ENCODE measurements around the gene TSPAN18.

TSPAN18 gene

GRCh38 chr11:44847316-44847715 lies 120.6 kb downstream of the TSPAN18 start:
- H3F3A ChIP-seq (ENCODE audit: insufficient read depth, low read length), result no peaks in the 10 kb centered on the region
- no peak overlapping the region for H3K27ac ChIP-seq (ENCODE audit: low read depth, low read length, poor library complexity, severe bottlenecking)
- no peaks in the 10 kb centered on the region for H3K36me3 ChIP-seq (ENCODE audit: insufficient read depth, low read length)
- H3K4me3 ChIP-seq (ENCODE audit: low read depth, low read length, poor library complexity, severe bottlenecking), result no peak overlapping the region
- H2AFZ ChIP-seq (ENCODE audit: low read length), result no peak overlapping the region
- H3K9me3 ChIP-seq (ENCODE audit: low read length), result no peaks in the 10 kb centered on the region
- no peak overlapping the region for H3K9ac ChIP-seq (ENCODE audit: low read length)
- no peaks in the 10 kb centered on the region; the same call in 1 of the 2 replicates for H3K27me3 ChIP-seq (ENCODE audit: insufficient read depth, low read length)
- no peaks in the 10 kb centered on the region for H4K20me1 ChIP-seq (ENCODE audit: insufficient read depth, low read length)
- no peaks in the 10 kb centered on the region for H3K9me2 ChIP-seq (ENCODE audit: low read depth, low read length)
- no peaks in the 10 kb centered on the region for H3K79me2 ChIP-seq (ENCODE audit: insufficient read depth, low read length)
- TF ChIP-seq CTCF (IDR thresholded peaks at IDR 0.05; ENCODE audit: low read length) (no peak), EZH2 (IDR thresholded peaks at IDR 0.05; ENCODE audit: borderline replicate concordance, low read length) (no peak)
- no peak overlapping the region for H3K4me2 ChIP-seq (ENCODE audit: low read length)
- H3K4me1 ChIP-seq (ENCODE audit: insufficient read depth, low read length, severe bottlenecking), result no peaks in the 10 kb centered on the region

- Histone ChIP-seq H3K27me3 (ENCODE audit: insufficient read depth, low read length) (no peaks in the 10 kb centered on the region; the same call in 1 of the 2 replicates), H3K27ac (ENCODE audit: low read depth, low read length, poor library complexity, severe bottlenecking) (no peak overlapping the region), H3K79me2 (ENCODE audit: insufficient read depth, low read length) (no peaks in the 10 kb centered on the region), H3K4me1 (ENCODE audit: insufficient read depth, low read length, severe bottlenecking) (no peaks in the 10 kb centered on the region), H3K9me2 (ENCODE audit: low read depth, low read length) (no peaks in the 10 kb centered on the region), H3K4me2 (ENCODE audit: low read length) (no peak overlapping the region), H3K4me3 (ENCODE audit: low read depth, low read length, poor library complexity, severe bottlenecking) (no peak overlapping the region), H3K9me3 (ENCODE audit: low read length) (no peaks in the 10 kb centered on the region), H4K20me1 (ENCODE audit: insufficient read depth, low read length) (no peaks in the 10 kb centered on the region), H3K9ac (ENCODE audit: low read length) (no peak overlapping the region), H2AFZ (ENCODE audit: low read length) (no peak overlapping the region), H3K36me3 (ENCODE audit: insufficient read depth, low read length) (no peaks in the 10 kb centered on the region), H3F3A (ENCODE audit: insufficient read depth, low read length) (no peaks in the 10 kb centered on the region)
- TF ChIP-seq CTCF (IDR thresholded peaks at IDR 0.05; ENCODE audit: low read length) (no peak), EZH2 (IDR thresholded peaks at IDR 0.05; ENCODE audit: borderline replicate concordance, low read length) (no peak)
Observed at GRCh38 chr11:44848203-44848962, 121.6 kb downstream of the TSPAN18 start.

- Histone ChIP-seq H3K4me1 (ENCODE audit: insufficient read depth, low read length, severe bottlenecking) (no peaks in the 10 kb centered on the region), H2AFZ (ENCODE audit: low read length) (no peak overlapping the region), H3K36me3 (ENCODE audit: insufficient read depth, low read length) (no peaks in the 10 kb centered on the region), H3K9me3 (ENCODE audit: low read length) (no peaks in the 10 kb centered on the region), H3K4me2 (ENCODE audit: low read length) (no peak overlapping the region), H3K4me3 (ENCODE audit: low read depth, low read length, poor library complexity, severe bottlenecking) (no peak overlapping the region), H3K79me2 (ENCODE audit: insufficient read depth, low read length) (no peaks in the 10 kb centered on the region), H3K9me2 (ENCODE audit: low read depth, low read length) (no peaks in the 10 kb centered on the region), H3K27ac (ENCODE audit: low read depth, low read length, poor library complexity, severe bottlenecking) (no peak overlapping the region), H3F3A (ENCODE audit: insufficient read depth, low read length) (no peaks in the 10 kb centered on the region), H3K27me3 (ENCODE audit: insufficient read depth, low read length) (no peaks in the 10 kb centered on the region; the same call in 1 of the 2 replicates), H3K9ac (ENCODE audit: low read length) (no peak overlapping the region), H4K20me1 (ENCODE audit: insufficient read depth, low read length) (no peaks in the 10 kb centered on the region)
- TF ChIP-seq EZH2 (IDR thresholded peaks at IDR 0.05; ENCODE audit: borderline replicate concordance, low read length) (no peak), CTCF (IDR thresholded peaks at IDR 0.05; ENCODE audit: low read length) (no peak)
Observed at GRCh38 chr11:44848963-44849350, 122.2 kb downstream of the TSPAN18 start.

Measured in OCI-LY1 (cell line).